Right lobe of liver (tissue), 4 donors: ENCODE data around the gene IL20RA.

Experiments used
- POLR2A ChIP-seq: fragments of 450-650 bp; IDR thresholded peaks from one replicate; pipeline ENCODE4 v1.6.1; 2017; ENCODE audit warnings: antibody characterized with exemption, mild to moderate bottlenecking
- TF ChIP-seq, protein P1 (sequence below), 4 donors: fragments of 200-600 bp in 3 of 4; fragments of 450-650 bp in 1 of 4; IDR thresholded peaks; one replicate each; pipeline versions ENCODE4 v1.5.1 to v1.8.0; 2016 to 2022; ENCODE audit warnings: antibody characterized with exemption in 4 of 4, mild to moderate bottlenecking in 2 of 4
- donor health status: DM: no; HTN: no; CAD: no.
- donor health status: DM: no; HTN: no; CAD: no.
- donor health status: DM: no; HTN: yes; CAD: no.

- TF ChIP-seq POLR2A: no peak
- TF ChIP-seq, protein P1, sequence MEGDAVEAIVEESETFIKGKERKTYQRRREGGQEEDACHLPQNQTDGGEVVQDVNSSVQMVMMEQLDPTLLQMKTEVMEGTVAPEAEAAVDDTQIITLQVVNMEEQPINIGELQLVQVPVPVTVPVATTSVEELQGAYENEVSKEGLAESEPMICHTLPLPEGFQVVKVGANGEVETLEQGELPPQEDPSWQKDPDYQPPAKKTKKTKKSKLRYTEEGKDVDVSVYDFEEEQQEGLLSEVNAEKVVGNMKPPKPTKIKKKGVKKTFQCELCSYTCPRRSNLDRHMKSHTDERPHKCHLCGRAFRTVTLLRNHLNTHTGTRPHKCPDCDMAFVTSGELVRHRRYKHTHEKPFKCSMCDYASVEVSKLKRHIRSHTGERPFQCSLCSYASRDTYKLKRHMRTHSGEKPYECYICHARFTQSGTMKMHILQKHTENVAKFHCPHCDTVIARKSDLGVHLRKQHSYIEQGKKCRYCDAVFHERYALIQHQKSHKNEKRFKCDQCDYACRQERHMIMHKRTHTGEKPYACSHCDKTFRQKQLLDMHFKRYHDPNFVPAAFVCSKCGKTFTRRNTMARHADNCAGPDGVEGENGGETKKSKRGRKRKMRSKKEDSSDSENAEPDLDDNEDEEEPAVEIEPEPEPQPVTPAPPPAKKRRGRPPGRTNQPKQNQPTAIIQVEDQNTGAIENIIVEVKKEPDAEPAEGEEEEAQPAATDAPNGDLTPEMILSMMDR (IDR thresholded peaks at IDR 0.05): no peak
These were observed 50.0 kb downstream of the IL20RA start for GRCh38 chr6:136994782-136995181.
